Activated T-helper 17 cell treated with anti-CD3 and anti-CD28 coated beads, Interleukin-2, amount 50 U/mL, for 72 hours (primary cell): ENCODE results near the gene SGMS1. TPM values are rescaled to one million over a fixed set of nuclear protein-coding genes. Genes with fewer than 3 reads are reported as not detected.
"Not testable (repeated sequence)": the region's sequence is repeated elsewhere in the genome, so short reads cannot be mapped to it uniquely, and the experiment has no call there.

Experiments used
- ATAC-seq: fragments of 150-1000 bp; cut with Tn5 transposase; replicated peaks from 2 replicates; pipeline ENCODE4 v1.10.0; 2021; ENCODE audit warnings: mild to moderate bottlenecking, moderate library complexity
- H3K27ac Mint-ChIP-seq: one replicate; pipeline ENCODE4 v1.8.0; 2022; ENCODE audit warnings: mixed read lengths
- H3K27me3 Mint-ChIP-seq: one replicate; pipeline ENCODE4 v1.8.0; 2022; ENCODE audit warnings: mixed read lengths
- H3K36me3 Mint-ChIP-seq: one replicate; pipeline ENCODE4 v1.8.0; 2022; ENCODE audit warnings: low read depth, mild to moderate bottlenecking, mixed read lengths
- H3K4me1 Mint-ChIP-seq: one replicate; pipeline ENCODE4 v1.8.0; 2022; ENCODE audit warnings: mixed read lengths
- H3K4me3 Mint-ChIP-seq: one replicate; pipeline ENCODE4 v1.8.0; 2022; ENCODE audit warnings: mild to moderate bottlenecking, mixed read lengths
- H3K9me3 Mint-ChIP-seq: one replicate; pipeline ENCODE4 v1.8.0; 2022; ENCODE audit warnings: mixed read lengths
- total RNA-seq, 2 donors: library from RNA; stranded (reverse); gene quantifications; one replicate each; pipeline ENCODE4 v1.2.3, GENCODE V29; 2022

Gene SGMS1
- total RNA-seq, 2 donors from 2014 or later = 13.4 to 22.4 TPM

GRCh38 chr10:50387007-50387731 is 236.6 kb downstream of the SGMS1 start:
- ATAC-seq = no peak
- Mint-ChIP-seq H3K9me3 (no peaks in the 10 kb centered on the region), H3K4me1 (peaks cover 12% of the 10 kb centered on the region), H3K36me3 (peaks cover 10% of the 10 kb centered on the region), H3K4me3 (no peak overlapping the region), H3K27ac (no peak overlapping the region), H3K27me3 (no peaks in the 10 kb centered on the region)

GRCh38 chr10:50385624-50386023 is 238.1 kb downstream of the SGMS1 start:
- Mint-ChIP-seq H3K9me3 (no peaks in the 10 kb centered on the region), H3K36me3 (peaks cover 9% of the 10 kb centered on the region), H3K4me3 (no peak overlapping the region)

GRCh38 chr10:50384898-50385297 is 238.9 kb downstream of the SGMS1 start:
- Mint-ChIP-seq H3K27ac (peak overlapping the region; percentile 65), H3K27me3 (no peaks in the 10 kb centered on the region), H3K36me3 (peaks cover 11% of the 10 kb centered on the region), H3K9me3 (no peaks in the 10 kb centered on the region), H3K4me3 (no peak overlapping the region), H3K4me1 (peaks cover 12% of the 10 kb centered on the region)
- no peak for ATAC-seq

More at GRCh38 chr10:50385624-50386023, 238.1 kb downstream of the SGMS1 start:
- Mint-ChIP-seq H3K4me1 (peaks cover 12% of the 10 kb centered on the region), H3K27ac (no peak overlapping the region), H3K27me3 (no peaks in the 10 kb centered on the region)
- no peak for ATAC-seq

GRCh38 chr10:50384238-50384637 is 239.5 kb downstream of the SGMS1 start:
- H3K27me3 Mint-ChIP-seq = no peaks in the 10 kb centered on the region
- no peak for ATAC-seq
- no peak overlapping the region for H3K4me3 Mint-ChIP-seq
- H3K9me3 Mint-ChIP-seq = no peaks in the 10 kb centered on the region
- peaks cover 11% of the 10 kb centered on the region for H3K36me3 Mint-ChIP-seq
- peak overlapping the region; percentile 65 for H3K27ac Mint-ChIP-seq
- H3K4me1 Mint-ChIP-seq = peaks cover 12% of the 10 kb centered on the region

- peaks cover 11% of the 10 kb centered on the region for H3K36me3 Mint-ChIP-seq
- peaks cover 9% of the 10 kb centered on the region for H3K4me1 Mint-ChIP-seq
- H3K27me3 Mint-ChIP-seq = no peaks in the 10 kb centered on the region
- H3K9me3 Mint-ChIP-seq = no peaks in the 10 kb centered on the region
- no peak for ATAC-seq
- H3K4me3 Mint-ChIP-seq = no peak overlapping the region
- H3K27ac Mint-ChIP-seq = no peak overlapping the region
Measured at GRCh38 chr10:50382576-50383023, 241.2 kb downstream of the SGMS1 start.

- Mint-ChIP-seq H3K4me1 (peaks cover 8% of the 10 kb centered on the region), H3K27me3 (no peaks in the 10 kb centered on the region), H3K36me3 (peaks cover 11% of the 10 kb centered on the region), H3K9me3 (no peaks in the 10 kb centered on the region), H3K4me3 (no peak overlapping the region), H3K27ac (no peak overlapping the region)
- no peak for ATAC-seq
Measured at GRCh38 chr10:50381642-50382041, 242.1 kb downstream of the SGMS1 start.

GRCh38 chr10:50379616-50380015 is 244.1 kb downstream of the SGMS1 start:
- H3K9me3 Mint-ChIP-seq = no peaks in the 10 kb centered on the region
- no peaks in the 10 kb centered on the region for H3K27me3 Mint-ChIP-seq
- no peak for ATAC-seq
- H3K36me3 Mint-ChIP-seq = peaks cover 11% of the 10 kb centered on the region
- H3K27ac Mint-ChIP-seq = no peak overlapping the region
- no peak overlapping the region for H3K4me3 Mint-ChIP-seq
- H3K4me1 Mint-ChIP-seq = peaks cover 8% of the 10 kb centered on the region

GRCh38 chr10:50375745-50376144 is 248.0 kb downstream of the SGMS1 start:
- no peaks in the 10 kb centered on the region for H3K4me1 Mint-ChIP-seq
- H3K9me3 Mint-ChIP-seq = no peaks in the 10 kb centered on the region
- no peak overlapping the region for H3K4me3 Mint-ChIP-seq
- H3K36me3 Mint-ChIP-seq = peaks cover 4% of the 10 kb centered on the region
- no peaks in the 10 kb centered on the region for H3K27me3 Mint-ChIP-seq
- no peak overlapping the region for H3K27ac Mint-ChIP-seq
- no peak for ATAC-seq

- no peak for ATAC-seq
- Mint-ChIP-seq H3K4me3 (no peak overlapping the region), H3K4me1 (no peaks in the 10 kb centered on the region), H3K36me3 (no peaks in the 10 kb centered on the region), H3K27me3 (no peaks in the 10 kb centered on the region), H3K9me3 (no peaks in the 10 kb centered on the region), H3K27ac (no peak overlapping the region)
Measured at GRCh38 chr10:50375051-50375452, 248.7 kb downstream of the SGMS1 start.

GRCh38 chr10:50373821-50374501 is 249.8 kb downstream of the SGMS1 start:
- ATAC-seq = no peak
- Mint-ChIP-seq H3K9me3 (no peaks in the 10 kb centered on the region), H3K4me3 (no peak overlapping the region), H3K36me3 (no peaks in the 10 kb centered on the region), H3K27me3 (no peaks in the 10 kb centered on the region), H3K4me1 (no peaks in the 10 kb centered on the region), H3K27ac (no peak overlapping the region)

GRCh38 chr10:50369931-50370330 is 253.8 kb downstream of the SGMS1 start:
- H3K4me1 Mint-ChIP-seq = no peaks in the 10 kb centered on the region
- ATAC-seq = no peak
- H3K9me3 Mint-ChIP-seq = no peaks in the 10 kb centered on the region
- H3K27me3 Mint-ChIP-seq = no peaks in the 10 kb centered on the region
- H3K36me3 Mint-ChIP-seq = peaks cover 25% of the 10 kb centered on the region
- H3K4me3 Mint-ChIP-seq = no peak overlapping the region
- H3K27ac Mint-ChIP-seq = no peak overlapping the region

- ATAC-seq = no peak
- H3K27ac Mint-ChIP-seq = no peak overlapping the region
- H3K4me3 Mint-ChIP-seq = no peak overlapping the region
- H3K9me3 Mint-ChIP-seq = no peaks in the 10 kb centered on the region
- H3K27me3 Mint-ChIP-seq = no peaks in the 10 kb centered on the region
- peaks cover 38% of the 10 kb centered on the region for H3K36me3 Mint-ChIP-seq
- no peaks in the 10 kb centered on the region for H3K4me1 Mint-ChIP-seq
Measured at GRCh38 chr10:50367732-50368131, 256.0 kb downstream of the SGMS1 start.

- not testable (repeated sequence) for ATAC-seq, H3K4me1 Mint-ChIP-seq, H3K4me3 Mint-ChIP-seq, H3K27me3 Mint-ChIP-seq, H3K9me3 Mint-ChIP-seq, H3K27ac Mint-ChIP-seq
- H3K36me3 Mint-ChIP-seq = peaks cover 42% of the 10 kb centered on the region
Measured at GRCh38 chr10:50366421-50366820, 257.3 kb downstream of the SGMS1 start.

GRCh38 chr10:50364730-50365129 is 259.0 kb downstream of the SGMS1 start:
- not testable (repeated sequence) for H3K27me3 Mint-ChIP-seq, H3K9me3 Mint-ChIP-seq, H3K27ac Mint-ChIP-seq, ATAC-seq, H3K4me3 Mint-ChIP-seq, H3K4me1 Mint-ChIP-seq
- H3K36me3 Mint-ChIP-seq = peaks cover 42% of the 10 kb centered on the region

- Mint-ChIP-seq H3K4me1 (peaks cover 5% of the 10 kb centered on the region), H3K27me3 (no peaks in the 10 kb centered on the region), H3K27ac (peak overlapping the region; percentile 15), H3K4me3 (no peak overlapping the region), H3K36me3 (peaks cover 40% of the 10 kb centered on the region), H3K9me3 (no peaks in the 10 kb centered on the region)
- ATAC-seq = no peak
Measured at GRCh38 chr10:50362547-50363125, 261.1 kb downstream of the SGMS1 start.
